ENCODE data around the gene TTLL5. TPM values are rescaled to one million over a fixed set of nuclear protein-coding genes. Genes with fewer than 3 reads are reported as not detected.

The TTLL5 gene
- total and polyA plus RNA-seq, 10 of the 15 experiments (the other 5 are each of a cell fraction or from before 2014, with no cell fraction given), result 3.2 to 25.9 (median 13.8) TPM

- Histone ChIP-seq H3K9ac (ENCODE audit: control insufficient read depth, insufficient read depth, low read length) (no peak overlapping the region), H3K9me3 (replicated peaks; ENCODE audit: control insufficient read depth, insufficient read depth, low read length) (peaks cover 5% of the 10 kb centered on the region; the same call in 2 of the 3 replicates), H2AFZ (ENCODE audit: control insufficient read depth, low read depth, low read length) (no peak overlapping the region), H3K4me1 (ENCODE audit: control insufficient read depth, insufficient read depth, low read length) (no peaks in the 10 kb centered on the region), H3K79me2 (ENCODE audit: control insufficient read depth, insufficient read depth, low read length) (no peaks in the 10 kb centered on the region), H3K27me3 (replicated peaks in 1 of 2; ENCODE audit: control insufficient read depth in 2 of 2, insufficient read depth in 2 of 2, low read length in 1 of 2) (no peaks in the 10 kb centered on the region), H4K20me1 (ENCODE audit: control insufficient read depth, insufficient read depth) (no peaks in the 10 kb centered on the region), H3K27ac (ENCODE audit: control insufficient read depth, insufficient read depth) (no peak overlapping the region), H3K4me3 (no peak overlapping the region), H3K36me3 (ENCODE audit: control insufficient read depth in 2 of 2, insufficient read depth in 2 of 2, low read length in 1 of 2) (no peaks in the 10 kb centered on the region; a peak in 1 of 4 replicates), H3K4me2 (ENCODE audit: control insufficient read depth, insufficient read depth) (no peak overlapping the region)
- ATAC-seq (no peak), DNase-seq (ENCODE audit: low read depth, low spot score) (no peak), FAIRE-seq (no peak)
- intact Hi-C loops (cut with micrococcal nuclease; ENCODE audit: unreplicated experiment) (no loop called here), in situ Hi-C loops (cut with MboI) (no loop called here)
- CTCF ChIA-PET, result no interaction called here
- no TSS peak for BruUV-seq (replicated peaks)
- RAD21 ChIA-PET (ENCODE audit: unreplicated experiment), result no interaction called here
- POLR2A ChIA-PET, result interaction anchor here (1.2 kb wide), 1 partner anchor 18 kb away, joined by 3 read pairs; no protein-coding TSS in a partner anchor
- no peak for TF ChIP-seq E2F8 (IDR thresholded peaks at IDR 0.05; ENCODE audit: low read depth, partially characterized antibody)
- no peak for TF ChIP-seq NFYA (IDR thresholded peaks at IDR 0.05; ENCODE audit: borderline replicate concordance, low read depth, low read length)
- TF ChIP-seq SIN3A (IDR thresholded peaks at IDR 0.05; ENCODE audit: low read depth, low read length), result no peak
- no peak for TF ChIP-seq KDM1A (IDR thresholded peaks at IDR 0.05; ENCODE audit: borderline replicate concordance)
- TF ChIP-seq IRF4 (IDR thresholded peaks at IDR 0.05; ENCODE audit: low read depth, low read length), result no peak
- no peak for TF ChIP-seq FOXK2 (IDR thresholded peaks at IDR 0.05)
- no peak for TF ChIP-seq CBX5 (IDR thresholded peaks at IDR 0.05; ENCODE audit: low read depth)
- no peak for TF ChIP-seq CREB1 (IDR thresholded peaks at IDR 0.05; ENCODE audit: low read depth)
- no peak for TF ChIP-seq BACH1 (IDR thresholded peaks at IDR 0.05; ENCODE audit: borderline replicate concordance)
- WGBS (ENCODE audit: insufficient coverage, insufficient replicate concordance, low lambda C conversion rate, missing lambda C conversion rate), result 74% methylated on average over 3 of the region's 3 CpGs
- SMC1A ChIA-PET (ENCODE audit: uncharacterized antibody, unreplicated experiment), result interaction anchor here (1.1 kb wide), 1 partner anchor 133 kb away, joined by 4 read pairs; no protein-coding TSS in a partner anchor
Measured at GRCh38 chr14:75842551-75842950, 181.5 kb downstream of the TTLL5 start.
